HG03432 (cell line): ENCODE data around the gene TMEM185B.
"Not testable (repeated sequence)": the region's sequence is repeated elsewhere in the genome, so short reads cannot be mapped to it uniquely, and the experiment has no call there.

ENCODE experiments used
- ATAC-seq: cut with Tn5 transposase; IDR thresholded peaks from one replicate; pipeline ENCODE4 v1.9.1; 2021; ENCODE audit warnings: mild to moderate bottlenecking, moderate library complexity; ENCODE audit not compliant: unreplicated experiment

Gene TMEM185B

DNA sequence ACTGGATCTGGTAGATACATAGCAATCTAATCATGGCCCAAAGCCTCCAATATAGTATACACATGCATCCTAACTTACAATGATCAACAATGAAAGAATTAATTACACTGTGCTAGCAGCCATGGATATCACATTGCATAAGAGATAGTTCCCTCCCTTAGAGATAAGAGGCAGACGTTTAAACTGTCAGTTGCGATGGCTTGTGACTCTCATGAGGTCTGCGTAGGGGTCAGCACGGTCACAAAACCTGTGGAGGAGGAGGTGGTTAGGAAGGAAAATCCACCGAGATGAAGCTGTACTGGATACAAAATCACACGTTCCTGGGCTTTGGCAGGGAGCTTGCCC, 28.7 kb upstream of the TMEM185B start:
- no peak for ATAC-seq

DNA sequence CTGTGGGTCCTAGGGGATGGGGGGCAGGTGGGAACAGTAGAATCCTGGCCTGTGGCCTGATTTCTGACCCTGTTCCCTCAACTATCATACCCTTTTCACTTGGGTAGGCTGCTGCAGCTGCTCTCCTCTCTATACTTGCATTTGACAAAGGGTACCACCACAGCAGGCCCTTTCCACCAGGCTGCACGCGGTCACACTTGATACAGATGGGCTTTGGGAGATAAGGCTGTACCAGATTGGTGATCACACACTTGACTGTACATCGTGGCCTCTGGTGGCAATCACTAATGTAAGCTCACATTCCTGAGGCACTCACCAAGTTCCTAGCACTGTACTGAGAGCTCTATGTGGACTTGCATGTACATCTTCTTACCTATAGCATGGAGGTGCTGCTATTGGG, 27.9 kb upstream of the TMEM185B start:
- ATAC-seq, result no peak

- ATAC-seq, result no peak
Measured at GRCh38 chr2:120250640-120251039, 27.4 kb upstream of the TMEM185B start.

DNA sequence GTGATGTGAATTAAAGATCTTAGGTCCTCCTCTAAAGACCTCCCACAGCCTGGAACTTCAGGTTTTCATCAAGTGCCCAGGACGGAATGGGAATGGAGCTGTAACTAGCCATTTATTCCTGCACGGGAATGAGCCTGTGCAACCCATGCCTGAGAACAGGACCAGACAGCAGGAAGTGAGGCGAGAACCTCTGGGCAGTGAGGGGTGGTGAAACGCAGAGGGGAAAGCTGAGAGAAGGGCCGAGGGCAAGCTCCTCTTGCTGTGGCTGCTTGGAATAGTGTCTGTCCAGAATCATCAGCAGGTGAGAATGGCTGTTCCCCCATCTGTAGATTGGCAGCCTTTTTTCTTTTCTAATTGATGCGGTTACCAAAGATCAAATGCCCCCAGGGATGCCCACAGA, 24.7 kb upstream of the TMEM185B start:
- ATAC-seq, result no peak

GRCh38 chr2:120246546-120247300, 23.5 kb upstream of the TMEM185B start:
- no peak for ATAC-seq

DNA sequence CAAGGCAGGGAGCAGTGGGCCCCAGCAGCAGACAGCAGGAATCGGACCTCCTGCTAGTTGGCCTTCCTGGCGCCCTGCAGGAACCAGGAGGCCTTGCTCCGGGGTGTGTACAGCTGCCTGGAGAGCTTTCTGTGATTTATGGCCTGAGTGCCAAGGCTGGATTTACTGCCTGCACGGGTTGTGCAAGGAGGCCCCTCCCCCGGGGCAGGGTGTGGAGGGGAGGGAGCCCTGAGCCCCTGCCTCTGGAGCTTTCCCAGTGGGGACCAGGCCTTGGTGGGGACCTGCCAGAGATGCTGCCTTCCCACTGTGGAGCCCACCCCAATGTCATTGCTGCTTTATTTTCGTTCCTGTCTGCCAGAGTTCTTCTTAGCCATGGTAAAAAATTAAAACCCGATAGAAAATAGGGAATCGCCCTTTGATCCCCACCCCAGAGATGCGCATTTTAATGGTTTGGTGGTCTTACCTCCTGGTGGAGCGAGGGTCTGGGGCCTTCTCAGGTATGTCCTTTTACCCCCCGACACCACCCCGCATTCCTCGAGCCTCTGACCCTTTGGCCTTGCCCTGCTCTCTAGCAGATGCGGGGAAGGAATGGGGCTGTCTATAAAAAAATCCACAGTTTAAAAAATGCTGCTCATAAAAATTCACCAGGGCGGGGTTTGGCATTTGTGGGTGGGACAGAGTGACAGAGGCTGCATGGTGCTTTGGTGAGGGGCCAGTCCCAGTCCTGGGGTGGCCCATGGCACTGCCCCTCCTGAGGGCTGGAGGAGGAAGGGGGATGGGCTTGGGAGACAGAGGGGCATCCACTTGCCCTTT, 22.5 kb upstream of the TMEM185B start:
- ATAC-seq, result no peak

- ATAC-seq, result no peak
Measured at GRCh38 chr2:120244656-120245519, 21.7 kb upstream of the TMEM185B start.

GRCh38 chr2:120243875-120244553, 20.8 kb upstream of the TMEM185B start:
- no peak for ATAC-seq

DNA sequence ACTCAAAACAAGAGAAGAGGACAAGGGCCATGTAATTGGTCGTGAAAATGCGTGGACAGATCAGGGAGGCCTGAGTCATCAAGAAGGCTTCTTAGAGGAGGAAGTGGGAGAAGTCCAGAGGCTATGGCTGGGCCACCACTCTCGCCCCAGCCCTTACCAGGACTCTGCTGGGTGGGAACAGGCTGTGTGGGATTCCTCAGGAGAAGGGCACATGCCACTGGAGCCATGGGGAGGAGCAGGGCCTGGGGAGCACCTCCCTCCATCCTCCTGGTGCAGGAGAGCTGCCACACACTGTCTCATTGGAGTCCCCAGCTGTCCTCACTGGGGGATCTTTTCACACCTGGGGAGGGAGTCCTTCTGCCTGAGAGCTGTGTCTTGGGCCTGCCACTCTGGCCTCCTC, 20.0 kb upstream of the TMEM185B start:
- ATAC-seq, result no peak

- ATAC-seq, result no peak
Measured at GRCh38 chr2:120241684-120242083, 18.5 kb upstream of the TMEM185B start.

DNA sequence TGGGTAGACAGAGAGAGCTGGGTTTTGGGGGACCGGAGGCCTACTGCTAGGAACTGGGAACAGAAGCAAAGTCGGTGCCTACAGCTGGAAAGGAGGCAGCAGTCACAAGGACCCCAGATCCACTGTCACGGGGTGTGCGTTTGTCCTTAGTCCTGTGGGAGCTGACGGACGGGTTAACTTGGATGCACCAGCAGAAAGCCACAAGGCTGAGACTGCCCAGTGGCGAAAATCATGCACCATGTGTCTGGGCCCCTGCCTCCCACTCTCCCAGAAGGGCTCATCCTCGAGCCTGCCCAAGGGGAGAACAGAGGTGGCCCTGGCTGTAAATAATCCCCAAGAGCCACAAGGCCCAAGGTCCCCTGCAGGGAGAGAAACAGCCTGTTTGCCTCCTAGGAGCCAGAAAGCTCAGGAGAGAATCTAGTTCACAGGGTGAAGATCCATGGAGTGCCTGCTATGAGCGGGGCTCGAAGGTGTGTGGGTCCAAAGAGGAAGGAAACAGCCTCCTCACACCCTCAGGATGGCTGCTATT, 17.8 kb upstream of the TMEM185B start:
- no peak for ATAC-seq

DNA sequence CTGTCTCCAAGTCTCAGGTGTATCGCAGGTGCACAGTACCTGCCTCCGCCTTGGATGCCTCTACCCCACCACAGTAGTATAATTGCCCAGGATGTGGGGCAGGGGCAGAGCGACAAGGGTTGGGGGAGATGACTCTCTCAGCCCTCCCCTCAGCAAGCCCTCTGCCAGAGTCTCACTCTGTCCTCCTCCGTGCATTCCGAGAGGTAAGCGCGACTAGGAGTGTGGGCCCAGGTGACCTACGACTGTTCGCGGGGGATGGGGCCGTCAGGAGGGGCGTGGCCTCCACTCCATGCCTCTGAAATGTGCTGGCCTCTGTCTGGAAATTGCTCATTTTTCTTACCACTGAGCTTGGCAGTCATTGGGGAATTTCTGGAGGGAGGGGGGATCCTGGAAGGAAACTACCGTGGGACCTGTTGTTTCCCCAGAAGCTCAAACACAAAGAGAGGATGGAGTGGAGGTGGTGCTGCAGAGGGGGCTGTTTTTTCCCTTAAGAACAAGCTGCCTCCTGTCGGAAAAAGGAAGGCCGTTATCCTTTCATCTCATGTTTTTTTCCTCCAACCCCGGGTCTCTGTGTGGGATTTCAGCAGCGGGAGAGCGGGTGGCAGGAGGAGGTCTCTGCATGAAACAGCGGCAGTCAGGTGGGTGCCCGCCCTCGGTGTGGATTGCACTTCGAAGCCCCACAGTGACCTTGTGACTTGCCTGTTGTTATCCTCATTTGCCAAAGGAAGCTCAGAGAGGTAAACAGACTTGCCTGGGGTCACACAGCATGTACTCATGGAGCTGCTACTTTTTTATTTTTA, 16.5 kb upstream of the TMEM185B start:
- ATAC-seq, result no peak

GRCh38 chr2:120238728-120239487, 15.7 kb upstream of the TMEM185B start:
- ATAC-seq, result no peak

- ATAC-seq, result no peak
Measured at GRCh38 chr2:120237491-120237902, 14.3 kb upstream of the TMEM185B start.

DNA sequence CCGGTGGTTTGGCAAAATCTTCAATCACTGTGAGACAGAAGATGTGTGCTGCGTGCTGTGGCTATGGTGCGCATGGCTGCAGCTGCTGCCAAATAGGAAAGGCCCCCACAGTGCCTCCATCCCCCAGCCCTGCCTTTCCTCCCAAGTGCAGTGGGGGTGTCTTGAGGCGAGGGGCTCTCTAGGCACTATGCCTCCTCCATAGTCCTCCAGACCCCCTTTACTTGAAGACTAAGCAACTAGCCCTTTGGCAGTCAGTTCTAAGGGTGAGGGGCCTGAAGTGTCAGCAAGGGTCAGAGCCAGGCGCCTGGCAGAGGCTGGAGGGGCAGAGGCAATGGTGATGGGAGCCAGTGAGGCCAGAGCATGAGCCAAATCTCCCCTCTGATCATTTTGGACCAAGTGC, 13.6 kb upstream of the TMEM185B start:
- ATAC-seq, result no peak

DNA sequence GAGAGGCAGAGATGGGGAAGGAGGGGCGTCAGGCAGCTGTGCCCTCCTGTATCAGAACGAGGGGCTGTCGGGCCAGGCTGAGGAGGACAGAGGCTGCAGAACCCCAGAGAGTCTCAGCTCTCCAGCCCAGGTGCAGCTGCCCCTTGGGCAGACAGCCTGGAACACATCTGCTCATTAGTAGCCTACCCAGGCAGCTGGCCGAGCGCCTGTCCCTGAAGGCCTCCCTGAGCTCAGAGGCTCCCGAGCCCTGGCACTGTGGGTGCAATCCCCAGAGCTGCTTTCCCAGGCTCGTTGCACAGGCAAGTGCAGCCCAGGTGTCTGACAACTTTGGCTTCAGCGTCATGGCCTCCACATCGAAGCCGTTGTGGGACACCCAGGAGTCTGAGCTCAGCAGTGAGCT, 13.1 kb upstream of the TMEM185B start:
- no peak for ATAC-seq

- ATAC-seq, result no peak
Measured at GRCh38 chr2:120235681-120236080, 12.5 kb upstream of the TMEM185B start.

- ATAC-seq, result not testable (repeated sequence)
Measured at GRCh38 chr2:120235158-120235557, 12.0 kb upstream of the TMEM185B start.

DNA sequence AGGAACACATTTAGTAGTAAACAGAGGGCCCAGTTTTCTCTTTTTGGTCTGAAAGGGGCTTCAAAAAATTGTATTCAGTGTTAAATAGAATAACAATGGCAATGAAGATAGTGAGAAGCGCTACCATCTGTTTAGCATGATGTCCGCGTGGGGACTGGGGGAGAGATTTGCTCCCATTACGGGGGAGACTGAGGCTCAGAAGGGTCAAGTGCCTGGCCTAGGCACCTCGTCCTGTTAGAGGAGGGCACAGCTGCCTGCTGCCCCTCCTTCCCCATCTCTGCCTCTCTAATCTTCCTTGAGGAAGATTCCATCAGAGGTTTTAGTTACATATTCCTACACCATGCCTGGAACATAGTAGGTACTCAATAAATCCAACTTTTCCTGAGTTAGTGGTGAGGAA, 10.1 kb upstream of the TMEM185B start:
- ATAC-seq, result no peak
